ENCODE data around the gene SPSB4.
"Not testable (repeated sequence)": the region's sequence is repeated elsewhere in the genome, so short reads cannot be mapped to it uniquely, and the experiment has no call there.

The SPSB4 gene

GRCh38 chr3:141050576-141051442, at the start of gene SPSB4:
Gene SPSB4, plus strand, starts transcription at chr3:141051347. Its CDS starts 14,758 bp downstream, at chr3:141066105.
- no peak for DNase-seq

DNA sequence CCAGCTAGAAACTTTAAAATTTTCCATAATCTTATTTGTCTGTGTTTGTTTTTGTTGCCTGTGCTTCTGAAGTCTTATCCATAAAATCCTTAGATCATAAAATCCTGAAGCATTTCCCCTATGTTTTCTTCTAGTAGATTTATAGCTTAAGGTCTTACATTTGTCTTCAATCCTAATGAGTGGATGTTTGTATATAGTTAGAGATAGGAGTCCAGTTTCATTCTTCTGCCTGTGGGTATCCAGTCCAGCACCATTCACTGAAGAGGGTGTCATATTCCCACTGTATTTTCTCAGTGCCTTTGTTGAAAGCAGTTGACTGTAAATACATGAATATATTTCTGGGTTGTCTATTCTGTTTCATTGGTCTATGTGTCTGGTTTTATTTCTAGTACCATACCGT, 44.8 kb upstream of the SPSB4 start:
- DNase-seq: no peak

- DNase-seq: no peak
Measured at GRCh38 chr3:141009496-141009895, 41.7 kb upstream of the SPSB4 start.

- peak; percentile 68 for DNase-seq
Measured at GRCh38 chr3:141011232-141011996, 39.7 kb upstream of the SPSB4 start.

DNA sequence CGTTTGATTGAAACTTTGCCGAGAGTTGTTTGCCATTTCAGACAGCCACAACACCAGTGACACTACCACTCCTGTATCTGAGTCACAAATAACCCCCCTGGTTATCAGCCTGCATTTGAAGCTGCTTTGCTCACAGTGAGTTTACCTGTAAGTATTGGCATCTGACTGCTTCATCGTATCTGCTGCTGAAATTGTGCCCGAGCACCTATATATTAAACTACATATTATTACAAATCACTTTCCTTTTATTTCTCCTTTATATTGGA, 39.2 kb upstream of the SPSB4 start:
- no peak for DNase-seq

DNA sequence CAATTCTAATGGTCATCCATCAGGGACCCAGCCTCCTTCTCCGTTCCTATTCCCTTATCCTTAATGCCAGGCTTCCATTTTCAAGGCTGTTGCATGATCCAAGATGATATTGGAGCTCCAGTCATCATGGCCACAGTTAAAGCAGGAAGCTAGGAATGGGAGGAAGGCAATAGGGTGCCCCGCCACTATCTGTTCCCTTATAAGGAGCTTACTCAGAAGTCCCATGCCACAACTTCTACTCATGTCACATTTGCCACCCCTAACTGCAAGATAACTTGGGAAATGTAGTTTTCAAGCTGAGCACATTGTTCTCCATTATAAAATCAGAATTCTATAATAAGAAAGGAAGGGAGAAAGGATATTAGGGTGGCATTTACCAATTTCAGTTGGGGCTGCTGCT, 38.6 kb upstream of the SPSB4 start:
- DNase-seq: no peak

DNA sequence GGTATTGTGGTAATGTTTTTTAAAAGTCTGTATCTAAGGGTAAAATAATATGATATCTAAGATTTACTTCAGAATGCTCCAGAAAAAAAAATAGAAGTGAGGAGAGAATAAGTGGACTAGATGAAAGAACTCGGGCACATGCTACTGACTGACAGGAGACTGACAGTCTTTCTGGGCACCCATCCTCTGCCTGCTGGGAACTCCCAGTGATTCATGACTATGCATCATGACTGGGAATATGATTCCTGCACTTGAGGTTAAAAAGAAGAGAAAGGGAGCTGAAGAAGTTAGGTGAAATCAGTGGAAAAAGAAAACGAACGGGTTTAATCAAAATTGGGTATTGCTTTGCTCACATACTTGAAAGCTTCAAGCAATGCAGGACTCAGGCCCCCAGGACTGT, 35.7 kb upstream of the SPSB4 start:
- no peak for DNase-seq

GRCh38 chr3:141017366-141018322, 33.5 kb upstream of the SPSB4 start:
- not testable (repeated sequence) for DNase-seq

GRCh38 chr3:141019244-141019643, 31.9 kb upstream of the SPSB4 start:
- no peak for DNase-seq

DNA sequence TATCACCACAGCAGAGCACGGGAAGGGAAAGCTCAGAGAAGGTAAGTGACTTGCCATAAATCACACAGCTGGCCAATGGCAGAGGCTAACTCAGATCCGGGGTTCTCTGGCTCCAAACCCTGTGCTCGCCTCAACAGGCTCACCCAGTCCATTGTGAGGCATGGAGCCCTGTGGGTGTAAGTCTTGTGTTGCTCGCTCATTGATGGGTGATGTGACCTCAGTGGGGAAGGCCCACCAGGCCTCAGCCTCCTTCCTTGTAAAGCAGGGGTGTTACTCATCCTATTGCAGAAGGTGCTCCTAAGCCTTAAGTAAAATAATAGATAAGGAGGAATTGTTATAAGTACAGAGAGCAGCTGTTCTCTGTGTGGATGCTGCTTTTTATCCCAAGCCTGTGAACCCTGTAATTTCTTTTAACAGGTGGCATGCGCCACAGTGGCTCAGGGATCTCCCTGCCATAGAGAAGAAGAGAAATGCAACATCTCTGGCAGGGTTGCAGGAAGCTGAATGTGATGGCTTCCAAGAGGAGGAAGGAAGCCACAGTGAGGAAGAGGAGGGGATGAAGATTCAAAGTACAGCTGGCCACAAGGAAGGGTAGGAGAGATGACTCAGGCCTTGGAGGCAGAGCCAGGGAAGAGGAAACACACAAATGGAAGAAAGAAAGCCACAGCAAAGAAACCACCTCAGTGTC, 30.9 kb upstream of the SPSB4 start:
- DNase-seq: no peak

DNA sequence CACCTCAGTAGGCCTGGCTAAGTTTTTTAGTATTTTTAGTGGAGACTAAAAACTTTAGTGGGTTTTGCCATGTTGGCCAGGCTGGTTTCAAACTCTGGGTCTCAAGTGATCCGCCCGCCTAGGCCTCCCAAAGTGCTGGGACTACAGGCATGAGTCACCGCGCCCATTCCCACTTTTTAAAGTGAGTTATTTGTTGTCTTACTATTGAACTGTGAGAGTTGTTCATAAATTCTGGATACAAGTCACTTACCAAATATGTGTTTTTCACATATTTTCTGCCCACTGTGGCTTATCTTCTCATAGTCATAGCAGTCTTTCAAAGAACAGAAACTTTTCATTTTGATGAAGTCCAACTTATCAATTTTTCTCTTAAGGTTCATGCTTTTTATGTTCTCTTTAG, 29.9 kb upstream of the SPSB4 start:
- DNase-seq: no peak

GRCh38 chr3:141030296-141030695, 20.9 kb upstream of the SPSB4 start:
- DNase-seq: no peak

DNA sequence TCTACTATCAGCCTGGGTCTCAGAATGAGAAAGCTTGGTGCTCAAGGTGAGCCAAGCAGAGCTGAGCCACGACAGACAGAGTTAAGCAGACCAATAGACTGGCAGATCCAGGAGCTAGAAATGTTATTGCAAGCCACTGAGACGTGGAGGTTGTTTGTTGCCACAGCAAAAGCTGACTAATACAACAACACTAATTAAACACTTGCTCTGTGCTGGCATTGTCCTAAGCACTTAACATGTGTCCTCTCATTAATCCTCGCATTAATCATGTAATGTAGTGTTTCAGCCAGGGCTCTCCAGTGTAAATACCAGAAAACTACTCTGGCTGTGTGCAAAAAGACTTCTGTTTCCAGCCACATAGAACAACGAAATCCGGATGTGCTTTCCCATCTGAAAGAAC, 11.6 kb upstream of the SPSB4 start:
- no peak for DNase-seq

DNA sequence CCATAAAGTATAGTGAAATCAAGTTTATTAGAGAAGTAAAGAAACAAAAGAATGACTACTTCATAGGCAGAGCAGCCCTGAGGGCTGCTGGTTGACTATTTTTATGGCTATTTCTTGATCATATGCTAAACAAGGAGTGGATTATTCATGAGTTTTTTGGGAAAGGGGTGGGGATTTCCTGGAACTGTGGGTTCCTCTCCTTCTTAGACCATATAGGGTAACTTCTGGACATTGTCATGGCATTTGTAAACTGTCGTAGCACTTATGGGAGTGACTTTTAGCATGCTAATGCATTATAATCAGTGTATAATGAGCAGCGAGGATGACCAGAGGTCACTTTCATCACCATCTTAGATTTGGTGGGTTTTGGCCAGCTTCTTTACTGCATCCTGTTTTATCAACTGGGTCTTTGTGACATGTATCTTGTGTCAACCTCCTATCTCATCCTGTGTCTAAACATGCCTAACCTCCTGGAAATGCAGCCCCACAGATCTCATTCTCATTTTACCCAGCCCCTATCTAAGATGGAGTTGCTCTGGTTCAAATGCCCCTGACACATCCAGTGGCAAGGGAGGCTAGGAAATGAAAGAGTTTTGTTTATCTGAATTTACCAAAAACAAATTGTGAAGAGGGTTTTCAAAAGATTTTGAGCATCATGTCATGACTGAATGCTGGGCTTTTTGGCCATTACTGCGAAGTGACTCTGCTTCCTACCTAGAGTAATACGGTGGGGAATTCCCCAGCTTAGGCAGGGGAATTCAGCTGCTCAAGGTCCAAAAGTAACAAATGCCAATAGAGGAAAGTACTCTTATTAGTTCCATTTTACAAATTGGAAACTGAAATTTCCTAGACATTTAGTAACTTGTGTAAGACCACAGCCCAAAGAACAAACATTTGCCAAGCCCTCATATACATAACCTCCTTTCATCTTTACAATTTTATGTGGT, 6.2 kb upstream of the SPSB4 start:
- no peak for DNase-seq

- DNase-seq: no peak
Measured at GRCh38 chr3:141045849-141046248, 5.3 kb upstream of the SPSB4 start.

GRCh38 chr3:141047168-141047567, 4.0 kb upstream of the SPSB4 start:
- DNase-seq: no peak

- DNase-seq: no peak
Measured at GRCh38 chr3:141049681-141050080, 1.5 kb upstream of the SPSB4 start.

GRCh38 chr3:141051443-141052200, 475 bp downstream of the SPSB4 start:
- DNase-seq: no peak

GRCh38 chr3:141052201-141053069, 1.3 kb downstream of the SPSB4 start:
- DNase-seq: no peak

GRCh38 chr3:141055136-141055535, 4.0 kb downstream of the SPSB4 start:
- DNase-seq: no peak
